NCI-H2107 treated with DMSO at 0.1 percent for 48 hours (cell line): ENCODE results near the gene TRIM42.

ENCODE experiments used
- DNase-seq: peaks from one replicate; lab custom pipeline; 2025; ENCODE audit not compliant: unreplicated experiment; lab: John Stamatoyannopoulos, UW

TRIM42 gene

DNA sequence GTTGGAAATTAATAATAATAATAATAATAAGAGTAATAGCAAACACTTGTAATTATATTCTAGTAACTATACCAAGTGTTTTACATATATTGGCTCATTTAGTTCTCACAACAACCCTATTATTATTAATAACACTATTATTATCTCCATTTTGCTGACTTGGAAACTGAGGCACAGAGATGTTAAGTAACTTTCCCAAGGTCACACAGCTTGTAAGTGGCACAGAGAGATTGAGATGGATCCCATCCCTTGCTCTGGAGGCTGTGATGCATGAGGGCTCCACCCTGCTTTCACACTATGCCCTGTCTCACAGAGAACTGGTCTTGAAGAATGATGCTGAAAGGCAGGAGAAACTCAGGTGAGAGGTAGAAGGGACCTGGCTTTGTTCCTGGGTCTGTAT, 31.9 kb downstream of the TRIM42 start:
- no peak for DNase-seq

- no peak for DNase-seq
Measured at GRCh38 chr3:140710711-140711389, 33.0 kb downstream of the TRIM42 start.

GRCh38 chr3:140711390-140712035, 33.6 kb downstream of the TRIM42 start:
- DNase-seq = no peak

- no peak for DNase-seq
Measured at GRCh38 chr3:140712301-140712700, 34.4 kb downstream of the TRIM42 start.

- no peak for DNase-seq
Measured at GRCh38 chr3:140715035-140715434, 37.2 kb downstream of the TRIM42 start.

- DNase-seq = no peak
Measured at GRCh38 chr3:140717921-140718320, 40.1 kb downstream of the TRIM42 start.

- DNase-seq = no peak
Measured at GRCh38 chr3:140719841-140720614, 42.2 kb downstream of the TRIM42 start.

- no peak for DNase-seq
Measured at GRCh38 chr3:140723576-140723975, 45.7 kb downstream of the TRIM42 start.

DNA sequence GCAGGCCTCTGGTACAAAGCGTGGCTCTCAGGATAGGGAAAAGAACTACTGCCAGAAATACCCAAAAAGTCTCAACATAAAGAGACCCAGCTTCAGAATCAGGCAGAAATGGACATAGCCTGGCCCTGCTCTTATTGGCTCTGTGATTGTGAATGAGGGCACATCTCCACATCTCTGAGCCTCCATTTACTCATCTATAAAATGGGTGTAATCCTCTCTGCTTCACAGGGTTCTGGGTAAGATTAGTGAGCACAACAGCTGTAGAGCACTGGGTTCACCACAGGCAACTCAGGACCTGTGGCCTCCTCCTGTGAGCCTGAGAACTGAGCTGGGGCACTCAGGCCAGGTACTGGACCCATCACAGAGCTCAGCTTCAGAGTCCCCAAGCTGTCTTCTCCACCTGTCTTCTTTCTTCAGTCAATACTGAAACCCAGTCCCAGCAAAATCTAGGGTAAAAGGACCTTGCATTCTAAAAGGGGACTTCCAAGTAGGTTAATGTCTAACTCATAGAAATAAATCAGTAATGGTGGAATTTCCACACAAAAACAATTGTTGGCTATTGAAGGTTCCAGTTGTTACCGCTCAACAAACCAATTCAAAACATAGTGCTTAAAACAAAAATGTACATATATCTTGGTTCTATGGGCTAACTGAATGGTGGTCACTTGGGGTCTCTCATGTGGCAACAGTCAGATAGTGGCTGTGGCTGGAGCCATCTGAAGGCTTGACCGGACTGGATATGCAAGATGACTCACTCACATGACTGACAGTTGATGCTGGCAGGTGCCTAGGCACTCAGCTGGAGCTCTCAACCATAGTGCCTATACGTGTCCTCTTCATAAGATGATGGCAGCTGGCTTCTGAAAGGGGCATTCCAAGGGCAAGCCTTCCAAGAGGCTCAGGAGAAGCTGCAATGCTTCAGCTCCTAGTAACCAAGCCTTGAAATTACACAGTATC, 47.3 kb downstream of the TRIM42 start:
- no peak for DNase-seq

- no peak for DNase-seq
Measured at GRCh38 chr3:140726066-140726465, 48.2 kb downstream of the TRIM42 start.

- no peak for DNase-seq
Measured at GRCh38 chr3:140727886-140728285, 50.0 kb downstream of the TRIM42 start.

GRCh38 chr3:140731440-140732119, 53.7 kb downstream of the TRIM42 start:
- DNase-seq = no peak

DNA sequence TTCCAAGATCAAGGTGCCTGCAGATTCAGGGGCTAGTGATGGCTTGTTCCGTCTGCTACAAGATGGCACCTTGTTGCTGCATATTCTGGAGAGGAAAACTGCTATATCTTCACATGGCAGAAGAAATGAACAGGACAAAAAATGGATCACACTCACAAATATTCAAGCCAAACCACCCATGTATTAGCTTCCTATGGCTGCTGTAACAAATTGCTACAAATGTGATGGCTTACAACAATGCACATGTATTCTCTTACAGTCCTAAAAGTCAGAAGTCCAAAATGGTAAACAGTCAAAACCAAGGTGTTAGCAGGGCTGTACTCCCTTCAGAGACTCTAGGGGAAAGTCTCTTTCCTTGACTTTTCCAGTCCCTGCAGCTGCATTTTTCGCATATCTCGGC, 55.8 kb downstream of the TRIM42 start:
- no peak for DNase-seq

DNA sequence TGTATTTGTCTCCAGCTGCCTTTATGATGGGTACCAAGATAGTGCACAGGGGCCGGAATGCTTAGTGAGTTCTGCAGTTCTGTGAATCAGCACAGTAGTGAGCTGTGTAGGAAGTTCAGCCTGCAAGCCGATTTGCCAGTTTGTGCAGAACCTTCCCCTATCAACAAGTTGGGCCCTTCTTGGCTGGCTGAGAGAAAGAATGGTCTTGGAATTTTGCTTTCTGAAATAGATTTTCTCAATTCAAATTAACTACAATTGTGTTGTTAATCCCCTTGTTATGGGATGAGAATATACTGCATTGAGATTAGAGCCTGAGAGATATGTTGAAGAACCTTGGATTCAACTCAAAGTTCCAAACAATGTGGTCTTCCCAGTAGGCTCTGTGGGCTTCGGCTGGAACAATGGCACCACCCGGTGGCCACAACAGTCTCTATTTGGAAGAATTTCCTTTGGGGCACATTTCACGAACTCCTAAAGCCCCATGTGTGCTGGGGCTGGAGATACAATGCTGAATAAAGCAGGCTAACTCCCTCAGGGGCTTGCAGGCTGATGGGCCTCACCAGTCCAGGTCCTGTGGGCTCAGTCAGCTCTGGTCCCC, 59.1 kb downstream of the TRIM42 start:
- DNase-seq = peak; percentile 35

DNA sequence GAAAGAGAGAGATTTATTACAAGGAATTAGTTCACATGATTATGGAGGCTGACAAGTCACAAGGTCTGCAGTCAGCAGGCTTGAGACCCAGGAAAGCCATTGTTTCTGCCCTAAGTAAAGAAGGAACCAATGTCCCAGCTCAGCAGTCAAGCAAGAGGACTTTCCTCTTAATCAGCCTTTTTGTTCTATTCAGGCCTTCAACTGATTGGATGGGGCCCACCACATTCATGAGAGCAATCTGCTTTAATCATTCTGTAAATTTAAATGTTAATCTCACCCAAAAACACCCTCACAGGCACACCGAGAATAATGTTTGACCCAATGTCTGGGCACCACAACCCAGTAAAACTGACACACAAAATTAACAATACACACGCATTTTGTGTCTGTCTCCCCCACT, 64.3 kb downstream of the TRIM42 start:
- no peak for DNase-seq

GRCh38 chr3:140748171-140748570, 70.3 kb downstream of the TRIM42 start:
- no peak for DNase-seq

GRCh38 chr3:140748903-140749302, 71.0 kb downstream of the TRIM42 start:
- no peak for DNase-seq
